ENCODE results near the gene FAM187B. TPM values are rescaled to one million over a fixed set of nuclear protein-coding genes. Genes with fewer than 3 reads are reported as not detected.

FAM187B gene
- total and polyA plus RNA-seq, 2 of the 4 experiments (the other 2 are of a cell fraction): not detected

DNA sequence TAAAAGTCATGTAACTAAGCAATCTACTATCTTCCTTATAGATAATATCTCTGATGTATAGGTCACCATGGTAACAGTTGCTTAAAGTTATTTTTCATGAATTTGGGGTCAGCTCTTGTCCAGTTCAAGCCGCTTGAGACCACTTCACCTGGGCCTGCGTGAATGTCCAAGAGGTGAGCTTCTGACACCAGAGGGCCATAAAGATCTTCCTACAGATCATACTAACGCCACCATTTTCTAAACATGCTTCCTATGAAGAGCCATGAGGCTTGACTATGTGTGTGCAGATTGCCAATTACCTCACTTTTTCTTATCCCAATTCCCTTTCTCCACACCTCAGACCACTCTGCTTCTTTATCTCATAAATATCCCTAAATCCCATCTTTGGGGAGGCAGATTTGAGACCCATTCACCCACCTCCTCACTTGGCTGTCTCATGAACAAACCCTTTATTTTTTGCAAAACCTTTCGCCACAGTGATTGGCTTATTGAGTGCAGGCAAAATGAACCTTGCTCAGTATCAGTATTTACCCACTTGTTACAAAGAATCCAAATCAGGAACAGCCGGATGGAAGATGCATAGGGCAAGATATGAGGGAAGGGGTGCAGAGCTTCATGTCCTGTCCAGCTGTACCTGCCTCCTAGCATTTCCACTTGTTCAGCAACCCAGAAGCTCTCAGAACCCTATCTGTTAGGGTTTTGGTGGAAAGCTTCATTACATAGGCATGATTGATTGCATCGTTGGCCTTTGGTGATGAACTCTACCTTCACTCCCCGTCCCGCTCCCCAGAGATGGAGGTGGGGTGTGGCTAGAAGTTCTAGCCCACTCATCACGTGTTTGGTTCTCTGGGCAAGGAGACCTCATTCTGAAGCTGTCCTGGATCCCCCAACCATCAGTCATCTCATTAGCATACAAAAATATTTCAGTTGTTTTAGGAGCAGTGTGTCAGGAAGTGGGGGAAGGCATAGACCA is 34.2 kb downstream of the FAM187B start (continued):
- no peak for TF ChIP-seq RAD21 (IDR thresholded peaks at IDR 0.05; ENCODE audit: low read length)

GRCh38 chr19:35184884-35185283 is 43.7 kb downstream of the FAM187B start:
- Histone ChIP-seq H4K91ac (ENCODE audit: insufficient read depth, low read depth, low read length) (no peak overlapping the region), H2BK15ac (ENCODE audit: low read depth, low read length) (no peak overlapping the region), H2BK120ac (ENCODE audit: low read depth, low read length) (no peak overlapping the region), H3K23ac (ENCODE audit: low read depth, low read length) (no peak overlapping the region), H3K4ac (ENCODE audit: low read depth, low read length) (no peak overlapping the region), H3K4me2 (ENCODE audit: low read depth, low read length) (no peak overlapping the region), H3K9me3 (ENCODE audit: control insufficient read depth, insufficient read depth, low read length) (no peaks in the 10 kb centered on the region), H3K14ac (replicated peaks; ENCODE audit: low read depth, low read length) (no peak overlapping the region), H3K79me1 (ENCODE audit: low read depth in 1 of 2, low read length in 2 of 2) (no peaks in the 10 kb centered on the region), H3K9ac (ENCODE audit: low read depth, low read length) (no peak overlapping the region), H3K4me1 (ENCODE audit: control insufficient read depth, insufficient read depth, low read length) (no peaks in the 10 kb centered on the region), H2AK9ac (replicated peaks; ENCODE audit: low read depth, low read length, poor library complexity) (no peak overlapping the region), H2AK5ac (ENCODE audit: low read depth, low read length) (no peak overlapping the region), H2AFZ (replicated peaks; ENCODE audit: low read length, poor library complexity) (no peak overlapping the region), H3K4me3 (ENCODE audit: insufficient read depth, low read depth, low read length) (no peak overlapping the region), H3K36me3 (ENCODE audit: control insufficient read depth, insufficient read depth, low read length) (no peaks in the 10 kb centered on the region), H3K18ac (ENCODE audit: low read depth, low read length) (no peak overlapping the region), H4K8ac (ENCODE audit: low read depth in 2 of 2, low read length in 2 of 2) (no peak overlapping the region), H2BK5ac (ENCODE audit: low read depth, low read length, poor library complexity, severe bottlenecking) (no peak overlapping the region), H2BK20ac (ENCODE audit: low read depth, low read length) (no peak overlapping the region), H4K5ac (ENCODE audit: low read depth, low read length) (no peak overlapping the region), H4K20me1 (ENCODE audit: insufficient read depth, low read length) (no peaks in the 10 kb centered on the region), H3K9me1 (ENCODE audit: insufficient read depth, low read length) (no peaks in the 10 kb centered on the region), H3K27me3 (ENCODE audit: control insufficient read depth, insufficient read depth, low read length) (no peaks in the 10 kb centered on the region), H3K27ac (ENCODE audit: insufficient read depth, low read length) (no peak overlapping the region), H3K56ac (ENCODE audit: extremely low read depth, insufficient read depth, low read length) (no peak overlapping the region)
- no TSS peak for BruUV-seq (replicated peaks)
- in situ Hi-C loops (cut with MboI; ENCODE audit: low sequenced_read_pairs) (no loop called here), intact Hi-C loops (cut with micrococcal nuclease) (no loop called here), dilution Hi-C loops (cut with HindIII; ENCODE audit: low sequenced_read_pairs, unreplicated experiment) (no loop called here)
- CTCF ChIA-PET: interaction anchor here (0.6 kb wide), 1 partner anchor 14 kb away, joined by 3 read pairs; no protein-coding TSS in a partner anchor
- DNase-seq: no peak
- no CpG with 5 or more reads among the region's 2 CpGs for WGBS, 2 experiments (ENCODE audit: extremely low coverage in 2 of 2, insufficient read length in 1 of 2)
- no peak for ATAC-seq (ENCODE audit: low read depth)
- POLR2A ChIA-PET (ENCODE audit: unreplicated experiment): no interaction called here
- no peak for TF ChIP-seq FOS (IDR thresholded peaks at IDR 0.05; ENCODE audit: low read depth, low read length)
- TF ChIP-seq CEBPB (IDR thresholded peaks at IDR 0.05; ENCODE audit: low read depth, low read length): no peak
- TF ChIP-seq MAZ (IDR thresholded peaks at IDR 0.05; ENCODE audit: borderline replicate concordance, low read depth, low read length): no peak
- no peak for TF ChIP-seq USF2 (IDR thresholded peaks at IDR 0.05; ENCODE audit: low read depth, low read length)
- no peak for TF ChIP-seq MXI1 (IDR thresholded peaks at IDR 0.05; ENCODE audit: borderline replicate concordance, low read depth, low read length)
- no peak for TF ChIP-seq MAFK (IDR thresholded peaks at IDR 0.05; ENCODE audit: low read depth, low read length)
- TF ChIP-seq BHLHE40 (IDR thresholded peaks at IDR 0.05; ENCODE audit: low read depth, low read length): no peak
- TF ChIP-seq CHD1 (IDR thresholded peaks at IDR 0.05; ENCODE audit: low read depth, low read length): no peak
- TF ChIP-seq, protein P1, sequence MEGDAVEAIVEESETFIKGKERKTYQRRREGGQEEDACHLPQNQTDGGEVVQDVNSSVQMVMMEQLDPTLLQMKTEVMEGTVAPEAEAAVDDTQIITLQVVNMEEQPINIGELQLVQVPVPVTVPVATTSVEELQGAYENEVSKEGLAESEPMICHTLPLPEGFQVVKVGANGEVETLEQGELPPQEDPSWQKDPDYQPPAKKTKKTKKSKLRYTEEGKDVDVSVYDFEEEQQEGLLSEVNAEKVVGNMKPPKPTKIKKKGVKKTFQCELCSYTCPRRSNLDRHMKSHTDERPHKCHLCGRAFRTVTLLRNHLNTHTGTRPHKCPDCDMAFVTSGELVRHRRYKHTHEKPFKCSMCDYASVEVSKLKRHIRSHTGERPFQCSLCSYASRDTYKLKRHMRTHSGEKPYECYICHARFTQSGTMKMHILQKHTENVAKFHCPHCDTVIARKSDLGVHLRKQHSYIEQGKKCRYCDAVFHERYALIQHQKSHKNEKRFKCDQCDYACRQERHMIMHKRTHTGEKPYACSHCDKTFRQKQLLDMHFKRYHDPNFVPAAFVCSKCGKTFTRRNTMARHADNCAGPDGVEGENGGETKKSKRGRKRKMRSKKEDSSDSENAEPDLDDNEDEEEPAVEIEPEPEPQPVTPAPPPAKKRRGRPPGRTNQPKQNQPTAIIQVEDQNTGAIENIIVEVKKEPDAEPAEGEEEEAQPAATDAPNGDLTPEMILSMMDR (conservative IDR thresholded peaks at IDR 0.05; ENCODE audit: low read depth, low read length): no peak
- no peak for TF ChIP-seq RFX5 (IDR thresholded peaks at IDR 0.05; ENCODE audit: low read depth, low read length)
- TF ChIP-seq, protein P2, sequence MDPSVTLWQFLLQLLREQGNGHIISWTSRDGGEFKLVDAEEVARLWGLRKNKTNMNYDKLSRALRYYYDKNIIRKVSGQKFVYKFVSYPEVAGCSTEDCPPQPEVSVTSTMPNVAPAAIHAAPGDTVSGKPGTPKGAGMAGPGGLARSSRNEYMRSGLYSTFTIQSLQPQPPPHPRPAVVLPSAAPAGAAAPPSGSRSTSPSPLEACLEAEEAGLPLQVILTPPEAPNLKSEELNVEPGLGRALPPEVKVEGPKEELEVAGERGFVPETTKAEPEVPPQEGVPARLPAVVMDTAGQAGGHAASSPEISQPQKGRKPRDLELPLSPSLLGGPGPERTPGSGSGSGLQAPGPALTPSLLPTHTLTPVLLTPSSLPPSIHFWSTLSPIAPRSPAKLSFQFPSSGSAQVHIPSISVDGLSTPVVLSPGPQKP (IDR thresholded peaks at IDR 0.05; ENCODE audit: borderline replicate concordance, low read depth, low read length): no peak
